MM.1S (cell line): ENCODE data around the gene DNAH8.
A peak's percentile ranks its signal among the peaks of the same experiment; 100 is the strongest.

Source experiments
- DNase-seq: peaks from one replicate; pipeline ENCODE4 v3.0.0-alpha.2; 2015
- H2AFZ ChIP-seq: fragments of 300-600 bp; sonication (generic); 2 replicates; pipeline ENCODE4 v1.6.0; 2016; ENCODE audit warnings: antibody characterized with exemption, low read length
- H3F3A ChIP-seq: fragments of 300-600 bp; sonication (generic); 2 replicates; pipeline ENCODE4 v1.6.1; 2016; ENCODE audit warnings: mild to moderate bottlenecking, antibody characterized with exemption, low read length, moderate library complexity, mixed read lengths; ENCODE audit not compliant: insufficient read depth
- H3K27ac ChIP-seq: fragments of 300-600 bp; sonication (generic); 2 replicates; pipeline ENCODE4 v1.5.1; 2016; ENCODE audit warnings: mild to moderate bottlenecking, low read length
- H3K27me3 ChIP-seq: fragments of 300-600 bp; sonication (generic); replicated peaks from 2 replicates; pipeline ENCODE4 v1.6.0; 2016; ENCODE audit warnings: low read length; ENCODE audit not compliant: insufficient read depth
- H3K36me3 ChIP-seq: fragments of 300-600 bp; sonication (generic); replicated peaks from 2 replicates; pipeline ENCODE4 v1.6.1; 2016; ENCODE audit warnings: mild to moderate bottlenecking, low read length, mixed read lengths; ENCODE audit not compliant: insufficient read depth
- H3K4me1 ChIP-seq: fragments of 300-600 bp; sonication (generic); 2 replicates; pipeline ENCODE4 v1.6.1; 2016; ENCODE audit warnings: low read length, mixed read lengths
- H3K4me2 ChIP-seq: fragments of 300-600 bp; sonication (generic); 2 replicates; pipeline ENCODE4 v1.6.0; 2016; ENCODE audit warnings: low read depth, low read length
- H3K4me3 ChIP-seq: fragments of 300-600 bp; sonication (generic); 2 replicates; pipeline ENCODE4 v1.5.1; 2016; ENCODE audit warnings: low read length, mixed read lengths
- H3K79me2 ChIP-seq: fragments of 300-600 bp; sonication (generic); 2 replicates; pipeline ENCODE4 v1.6.1; 2016; ENCODE audit warnings: mixed run types, low read length, mixed read lengths
- H3K9ac ChIP-seq: fragments of 300-600 bp; sonication (generic); 2 replicates; pipeline ENCODE4 v1.6.1; 2016; ENCODE audit warnings: low read length, mixed read lengths
- H3K9me2 ChIP-seq: fragments of 300-600 bp; sonication (generic); replicated peaks from 2 replicates; pipeline ENCODE4 v1.6.1; 2016; ENCODE audit warnings: mild to moderate bottlenecking, low read length, mixed read lengths; ENCODE audit not compliant: insufficient read depth
- H3K9me3 ChIP-seq: fragments of 300-600 bp; sonication (generic); replicated peaks from 2 replicates; pipeline ENCODE4 v1.6.1; 2016; ENCODE audit warnings: mild to moderate bottlenecking, low read length, mixed read lengths; ENCODE audit not compliant: insufficient read depth
- H4K20me1 ChIP-seq: fragments of 300-600 bp; sonication (generic); 2 replicates; pipeline ENCODE4 v1.6.1; 2016; ENCODE audit warnings: mild to moderate bottlenecking, low read length, moderate library complexity, mixed read lengths; ENCODE audit not compliant: insufficient read depth
- EZH2 ChIP-seq: fragments of 300-600 bp; sonication (generic); optimal IDR thresholded peaks from 2 replicates; pipeline ENCODE3; 2017; ENCODE audit warnings: low read depth, mild to moderate bottlenecking, antibody characterized with exemption, low read length, mixed read lengths
- EZH2phosphoT487 ChIP-seq: fragments of 300-600 bp; sonication (generic); IDR thresholded peaks from 2 replicates; pipeline ENCODE4 v1.6.1; 2018; ENCODE audit warnings: antibody characterized with exemption, low read length
- TF ChIP-seq, protein P1 (sequence below): fragments of 300-600 bp; sonication (generic); IDR thresholded peaks from 2 replicates; pipeline ENCODE4 v1.5.1; 2016; ENCODE audit warnings: antibody characterized with exemption, low read length, mixed read lengths

DNAH8 gene

DNA sequence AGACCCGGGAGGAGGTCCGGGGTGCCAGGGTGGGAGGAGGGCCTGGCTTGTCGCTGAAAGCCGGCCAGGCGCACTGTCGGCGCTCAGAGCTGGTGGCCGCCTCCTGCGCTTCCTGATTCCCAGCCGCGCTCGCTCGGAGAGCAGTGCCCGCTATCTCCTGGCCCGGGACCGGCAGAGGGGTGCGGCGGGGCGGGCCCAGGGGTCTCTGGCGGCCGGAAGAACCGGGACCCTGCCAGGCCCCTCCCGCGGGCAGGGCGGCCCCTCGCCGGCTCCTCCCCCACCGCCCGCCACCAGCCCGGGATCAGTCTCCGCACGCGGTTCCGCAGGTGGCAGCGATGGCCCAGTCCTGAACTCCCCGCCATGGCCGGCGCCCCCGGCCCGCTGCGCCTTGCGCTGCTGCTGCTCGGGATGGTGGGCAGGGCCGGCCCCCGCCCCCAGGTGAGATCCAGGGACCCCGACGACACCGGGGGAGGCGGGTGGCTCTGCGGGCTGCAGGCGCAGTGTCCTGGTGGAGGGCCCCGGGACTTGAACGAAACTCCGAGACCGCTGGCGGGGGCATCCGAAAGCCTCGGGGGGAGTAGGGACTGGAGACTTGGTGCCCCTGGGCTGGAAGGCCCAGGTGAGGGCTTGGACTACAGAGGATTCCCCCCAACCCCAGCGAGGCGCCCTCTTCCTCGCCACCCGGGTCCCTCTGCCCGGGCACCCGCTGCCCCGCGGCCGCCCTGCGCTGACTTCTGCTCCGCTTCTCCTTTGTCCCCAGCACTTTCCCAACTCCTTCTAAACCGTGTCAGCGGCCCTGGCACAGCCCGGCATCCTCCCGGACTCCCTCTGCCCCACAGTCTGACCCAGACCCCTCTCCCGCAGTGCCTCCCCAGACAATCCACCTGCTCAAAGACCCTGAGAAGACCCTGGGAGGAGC lies 333.6 kb downstream of the DNAH8 start, which contains the start of gene GLP1R:
TSS of gene GLP1R (plus strand) at position 301 of the 919 bp plus-strand sequence. CDS start at position 361, 60 bp downstream.
- H3K9ac ChIP-seq: no peak within 1 kb of the TSS
- H3F3A ChIP-seq: no peaks in the 10 kb centered on the region
- DNase-seq: no peak
- no peaks in the 10 kb centered on the region for H4K20me1 ChIP-seq
- H3K27me3 ChIP-seq: peaks cover 8% of the 10 kb centered on the region; the same call in 1 of the 2 replicates
- no peaks in the 10 kb centered on the region for H3K36me3 ChIP-seq
- H3K9me2 ChIP-seq: no peaks in the 10 kb centered on the region
- H3K4me2 ChIP-seq: peak within 1 kb of the TSS; percentile 27; the same call in 1 of the 2 replicates
- no peaks in the 10 kb centered on the region for H3K79me2 ChIP-seq
- no peak within 1 kb of the TSS for H3K27ac ChIP-seq
- H3K4me3 ChIP-seq: peak within 1 kb of the TSS; percentile 31; the same call in 1 of the 2 replicates
- TF ChIP-seq, protein P1, sequence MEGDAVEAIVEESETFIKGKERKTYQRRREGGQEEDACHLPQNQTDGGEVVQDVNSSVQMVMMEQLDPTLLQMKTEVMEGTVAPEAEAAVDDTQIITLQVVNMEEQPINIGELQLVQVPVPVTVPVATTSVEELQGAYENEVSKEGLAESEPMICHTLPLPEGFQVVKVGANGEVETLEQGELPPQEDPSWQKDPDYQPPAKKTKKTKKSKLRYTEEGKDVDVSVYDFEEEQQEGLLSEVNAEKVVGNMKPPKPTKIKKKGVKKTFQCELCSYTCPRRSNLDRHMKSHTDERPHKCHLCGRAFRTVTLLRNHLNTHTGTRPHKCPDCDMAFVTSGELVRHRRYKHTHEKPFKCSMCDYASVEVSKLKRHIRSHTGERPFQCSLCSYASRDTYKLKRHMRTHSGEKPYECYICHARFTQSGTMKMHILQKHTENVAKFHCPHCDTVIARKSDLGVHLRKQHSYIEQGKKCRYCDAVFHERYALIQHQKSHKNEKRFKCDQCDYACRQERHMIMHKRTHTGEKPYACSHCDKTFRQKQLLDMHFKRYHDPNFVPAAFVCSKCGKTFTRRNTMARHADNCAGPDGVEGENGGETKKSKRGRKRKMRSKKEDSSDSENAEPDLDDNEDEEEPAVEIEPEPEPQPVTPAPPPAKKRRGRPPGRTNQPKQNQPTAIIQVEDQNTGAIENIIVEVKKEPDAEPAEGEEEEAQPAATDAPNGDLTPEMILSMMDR: no peak
- TF ChIP-seq EZH2 (no peak), EZH2phosphoT487 (no peak)
- H3K4me1 ChIP-seq: no peaks in the 10 kb centered on the region
- no peak within 1 kb of the TSS for H2AFZ ChIP-seq
- no peaks in the 10 kb centered on the region for H3K9me3 ChIP-seq

DNA sequence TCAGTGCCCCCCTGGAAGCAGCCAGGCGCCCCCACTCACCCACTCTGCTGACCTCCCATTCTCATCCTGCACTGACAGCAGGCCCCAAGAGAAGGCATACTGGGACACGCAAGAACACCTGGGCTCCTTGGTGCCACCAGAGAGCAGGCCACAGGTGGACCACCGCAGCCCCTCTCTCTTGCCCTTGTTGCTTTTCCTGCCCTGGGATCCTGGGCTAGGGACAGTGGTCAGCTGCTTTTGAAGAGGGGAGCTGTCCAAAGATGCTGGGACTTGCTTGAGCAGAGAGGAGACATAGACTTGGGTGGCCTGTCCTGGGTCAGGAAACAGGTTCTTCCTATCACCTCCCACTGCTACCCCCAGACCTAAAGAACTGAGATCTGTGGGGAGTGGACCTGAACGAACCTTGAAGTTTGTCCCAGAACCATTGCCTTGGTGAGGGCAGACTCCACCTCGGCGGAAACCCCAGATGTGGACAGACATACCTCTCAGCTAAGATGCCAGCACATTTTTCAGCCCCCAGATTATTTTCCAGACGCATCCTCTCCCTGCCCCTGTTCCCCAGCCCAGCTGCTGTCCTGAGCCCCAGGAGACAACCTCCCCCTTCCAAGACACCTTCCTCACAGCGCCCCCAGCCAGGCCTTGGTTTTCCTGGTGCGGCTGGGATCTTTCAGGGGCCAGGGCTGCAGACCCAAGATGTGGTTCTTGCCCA lies 334.6 kb downstream of the DNAH8 start:
- H3K27ac ChIP-seq: no peak overlapping the region
- H4K20me1 ChIP-seq: no peaks in the 10 kb centered on the region
- H3K79me2 ChIP-seq: no peaks in the 10 kb centered on the region
- DNase-seq: no peak
- no peaks in the 10 kb centered on the region for H3F3A ChIP-seq
- no peak overlapping the region for H2AFZ ChIP-seq
- no peaks in the 10 kb centered on the region for H3K4me1 ChIP-seq
- H3K9me3 ChIP-seq: no peaks in the 10 kb centered on the region
- H3K4me3 ChIP-seq: no peak overlapping the region
- TF ChIP-seq, protein P1: no peak
- TF ChIP-seq EZH2phosphoT487 (no peak), EZH2 (no peak)
- H3K27me3 ChIP-seq: peaks cover 8% of the 10 kb centered on the region; the same call in 1 of the 2 replicates
- no peaks in the 10 kb centered on the region for H3K9me2 ChIP-seq
- H3K9ac ChIP-seq: no peak overlapping the region
- no peak overlapping the region for H3K4me2 ChIP-seq
- H3K36me3 ChIP-seq: no peaks in the 10 kb centered on the region

DNA sequence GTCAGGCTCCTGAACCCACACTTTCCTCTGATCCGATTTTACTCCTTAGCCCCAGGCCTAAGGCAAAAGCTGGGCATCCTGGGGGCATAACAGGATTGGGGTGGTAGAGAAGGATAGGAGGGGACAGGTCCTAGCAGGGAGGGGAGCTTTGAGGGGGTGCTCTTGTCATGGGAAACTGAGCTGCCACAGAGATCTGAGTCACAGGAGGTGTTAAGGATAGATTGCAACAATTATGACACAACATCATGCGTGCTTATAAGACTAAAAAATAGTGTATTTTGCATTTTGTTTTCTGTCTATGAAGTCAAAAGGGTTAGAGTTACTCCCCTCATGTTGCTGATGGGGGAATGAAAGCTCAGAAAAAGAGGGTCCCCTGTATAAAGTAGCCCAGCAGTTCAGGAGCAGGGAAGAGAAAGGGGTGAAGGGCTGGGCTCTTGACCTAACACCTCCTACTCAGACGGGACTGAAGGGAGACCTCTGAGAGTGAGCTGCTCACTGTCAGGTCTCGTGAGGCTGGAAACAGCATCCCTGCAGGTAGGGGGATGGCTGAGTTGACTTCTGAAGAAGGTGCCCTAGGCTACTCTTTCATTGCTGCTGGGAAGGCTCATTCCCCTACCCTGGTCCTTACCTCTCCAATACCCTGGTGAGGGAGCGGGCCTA lies 335.5 kb downstream of the DNAH8 start:
- Histone ChIP-seq H3K36me3 (no peaks in the 10 kb centered on the region), H3K4me3 (no peak overlapping the region), H3K9me3 (no peaks in the 10 kb centered on the region), H3K4me2 (no peak overlapping the region), H3K4me1 (no peaks in the 10 kb centered on the region), H4K20me1 (no peaks in the 10 kb centered on the region), H3K27ac (no peak overlapping the region), H3K79me2 (no peaks in the 10 kb centered on the region), H3F3A (no peaks in the 10 kb centered on the region), H3K9me2 (no peaks in the 10 kb centered on the region), H3K9ac (no peak overlapping the region), H3K27me3 (peaks cover 8% of the 10 kb centered on the region; the same call in 1 of the 2 replicates), H2AFZ (no peak overlapping the region)
- TF ChIP-seq EZH2 (no peak), EZH2phosphoT487 (no peak)
- TF ChIP-seq, protein P1: no peak
- DNase-seq: no peak
